Measurements from ENCODE around the gene CYB5R4.

Gene CYB5R4, protein sequence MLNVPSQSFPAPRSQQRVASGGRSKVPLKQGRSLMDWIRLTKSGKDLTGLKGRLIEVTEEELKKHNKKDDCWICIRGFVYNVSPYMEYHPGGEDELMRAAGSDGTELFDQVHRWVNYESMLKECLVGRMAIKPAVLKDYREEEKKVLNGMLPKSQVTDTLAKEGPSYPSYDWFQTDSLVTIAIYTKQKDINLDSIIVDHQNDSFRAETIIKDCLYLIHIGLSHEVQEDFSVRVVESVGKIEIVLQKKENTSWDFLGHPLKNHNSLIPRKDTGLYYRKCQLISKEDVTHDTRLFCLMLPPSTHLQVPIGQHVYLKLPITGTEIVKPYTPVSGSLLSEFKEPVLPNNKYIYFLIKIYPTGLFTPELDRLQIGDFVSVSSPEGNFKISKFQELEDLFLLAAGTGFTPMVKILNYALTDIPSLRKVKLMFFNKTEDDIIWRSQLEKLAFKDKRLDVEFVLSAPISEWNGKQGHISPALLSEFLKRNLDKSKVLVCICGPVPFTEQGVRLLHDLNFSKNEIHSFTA

DNA sequence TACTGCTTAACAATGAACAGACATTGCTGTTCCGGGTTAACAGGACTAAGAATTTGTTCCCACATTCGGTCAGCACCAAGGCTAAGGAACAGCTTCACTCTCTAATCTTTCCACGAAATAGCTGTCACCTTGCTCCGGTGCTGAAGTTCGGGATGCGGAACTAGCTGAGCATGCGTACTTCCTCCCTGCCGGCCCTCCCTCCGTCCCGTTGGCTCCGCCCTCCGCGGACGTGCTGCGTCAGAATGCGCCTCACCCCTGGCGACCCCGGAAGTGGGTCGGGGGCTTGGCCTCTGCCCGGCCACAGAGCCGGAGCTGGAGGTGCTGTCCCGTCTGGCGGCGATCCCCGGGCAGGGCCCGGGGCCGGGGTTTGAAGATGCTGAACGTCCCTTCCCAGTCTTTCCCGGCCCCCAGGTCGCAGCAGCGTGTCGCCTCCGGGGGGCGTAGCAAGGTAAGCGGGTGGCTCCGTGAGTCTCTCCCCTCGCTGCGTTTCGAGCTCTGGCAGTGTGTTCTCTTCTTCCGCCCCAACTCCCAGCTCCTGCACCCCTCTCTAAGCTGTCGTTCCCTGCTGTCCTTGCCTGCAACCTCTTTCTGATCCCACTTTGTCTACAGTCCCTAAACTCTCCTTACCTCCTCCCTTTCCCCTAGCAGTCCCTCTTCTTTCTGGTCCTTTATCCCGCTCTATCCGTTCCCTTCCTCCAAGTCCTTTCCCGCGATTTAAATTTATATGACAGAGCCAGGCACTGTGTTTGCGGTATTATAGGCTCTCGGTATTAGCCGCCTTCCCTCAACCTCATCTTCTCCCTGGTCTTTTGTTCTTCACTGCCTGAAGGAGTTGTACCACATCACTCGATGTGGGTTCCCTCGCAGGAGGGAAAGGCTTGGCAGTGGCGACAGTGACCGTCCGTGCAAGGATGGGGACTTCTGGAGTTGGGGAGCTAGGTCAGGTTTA, at the start of gene CYB5R4:
Gene CYB5R4 (plus strand): TSS at position 280 of the 949 bp plus-strand sequence. CDS start 94 bp downstream, at position 374.
- DNase-seq (ENCODE audit: low read depth): peak; percentile 96

GRCh38 chr6:83812595-83812994, 46.9 kb upstream of the CYB5R4 start:
- DNase-seq (ENCODE audit: low read depth): no peak

GRCh38 chr6:83815631-83816272, 43.7 kb upstream of the CYB5R4 start:
- DNase-seq (ENCODE audit: low read depth): peak; percentile 65

GRCh38 chr6:83822629-83823169, 36.8 kb upstream of the CYB5R4 start:
- DNase-seq (ENCODE audit: low read depth): no peak

GRCh38 chr6:83824388-83824801, 35.1 kb upstream of the CYB5R4 start:
- DNase-seq (ENCODE audit: low read depth): peak; percentile 15

DNA sequence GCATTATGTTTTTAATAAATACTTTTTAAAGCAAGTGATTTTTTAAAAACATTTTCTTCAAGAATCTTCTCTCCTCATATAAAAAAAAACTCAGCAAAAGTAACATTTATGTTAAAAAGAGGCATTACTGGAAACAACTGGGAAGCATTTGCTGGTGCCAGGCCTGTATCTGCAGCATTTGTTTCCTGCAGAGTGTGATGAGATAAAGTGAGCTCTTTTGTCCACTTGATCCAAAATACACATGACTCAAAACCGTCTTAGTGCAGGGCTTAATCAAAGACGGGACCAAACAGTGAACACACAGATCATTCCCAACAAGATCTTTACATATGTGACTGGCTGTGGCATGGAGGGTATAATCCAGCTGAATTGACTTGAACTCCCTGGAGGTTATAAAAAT, 34.7 kb upstream of the CYB5R4 start:
- no peak for DNase-seq (ENCODE audit: low read depth)

DNA sequence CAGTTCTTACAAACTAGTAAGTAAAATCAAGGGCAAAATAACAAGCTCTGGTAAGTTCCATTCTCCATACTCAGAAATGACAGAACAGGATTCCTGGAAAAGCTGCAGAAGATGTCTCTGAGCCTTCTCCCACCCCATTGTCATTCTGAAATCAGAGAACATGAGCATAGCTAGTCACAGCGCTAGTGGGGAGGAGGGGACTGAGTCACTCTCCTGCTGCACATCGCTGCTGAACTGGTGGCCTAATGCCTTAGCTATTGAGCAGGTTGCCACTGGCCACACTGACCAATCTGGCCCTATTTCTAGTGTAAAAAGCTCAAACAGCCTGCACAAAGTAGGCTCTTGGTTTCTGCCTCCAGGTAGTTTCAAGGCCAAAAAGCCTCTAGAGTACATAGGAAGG, 32.4 kb upstream of the CYB5R4 start:
- DNase-seq (ENCODE audit: low read depth): no peak

DNA sequence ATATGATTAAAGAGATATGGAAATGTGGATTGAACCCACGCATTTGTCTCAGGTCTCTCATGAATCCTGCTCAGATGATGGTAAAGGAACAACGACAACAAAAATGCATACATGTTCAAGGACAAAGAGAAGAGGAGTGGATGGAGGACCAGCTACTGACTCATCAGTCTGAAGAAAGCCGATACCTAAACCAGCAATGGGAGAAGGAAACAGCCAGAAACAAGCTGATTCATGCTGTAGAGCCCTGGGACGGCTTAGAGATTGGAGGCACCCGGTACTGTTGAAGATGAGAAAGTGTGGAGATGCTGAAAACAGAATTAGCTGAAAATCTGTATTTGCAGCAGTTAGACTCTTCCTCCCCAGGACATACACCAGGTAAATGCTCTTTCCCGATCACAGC, 20.8 kb upstream of the CYB5R4 start:
- DNase-seq (ENCODE audit: low read depth): peak; percentile 43

DNA sequence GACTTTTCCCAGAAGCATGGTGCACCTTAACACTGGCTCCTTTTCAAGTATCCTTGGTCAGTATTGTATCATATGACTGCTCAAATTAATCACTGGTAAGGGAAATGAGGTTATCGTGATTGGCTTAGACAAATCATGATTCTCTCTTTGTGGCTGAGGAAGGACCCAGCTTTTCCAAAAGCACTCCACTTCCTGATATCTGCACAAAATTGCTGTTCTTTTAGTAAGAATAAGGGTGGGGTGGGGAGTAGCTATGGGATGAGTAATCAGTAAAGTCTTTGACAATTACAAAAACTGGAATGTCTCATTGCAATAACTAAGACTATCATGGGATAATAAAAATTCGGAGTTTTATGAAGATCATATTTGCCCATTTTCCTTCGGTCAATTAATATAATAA, 15.3 kb upstream of the CYB5R4 start:
- DNase-seq (ENCODE audit: low read depth): no peak

DNA sequence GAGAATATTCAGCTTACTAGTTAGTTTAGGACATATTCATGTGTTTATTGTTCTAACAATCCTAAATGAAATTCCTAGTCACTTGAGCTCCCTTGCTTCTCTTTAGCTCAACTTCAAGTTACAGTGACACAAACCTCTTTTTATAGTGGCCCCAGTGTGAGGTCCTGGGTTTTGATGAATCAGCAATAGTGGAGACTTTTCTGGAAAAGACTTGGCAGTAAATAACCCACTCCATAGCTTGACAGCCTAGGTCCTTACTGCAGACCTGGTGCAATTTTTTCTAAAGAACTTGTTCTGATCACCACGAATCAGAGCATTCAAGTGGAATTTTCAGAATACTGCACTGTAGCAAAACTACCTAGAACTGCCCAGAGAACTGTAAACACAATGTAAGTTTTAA, 13.2 kb upstream of the CYB5R4 start:
- no peak for DNase-seq (ENCODE audit: low read depth)

DNA sequence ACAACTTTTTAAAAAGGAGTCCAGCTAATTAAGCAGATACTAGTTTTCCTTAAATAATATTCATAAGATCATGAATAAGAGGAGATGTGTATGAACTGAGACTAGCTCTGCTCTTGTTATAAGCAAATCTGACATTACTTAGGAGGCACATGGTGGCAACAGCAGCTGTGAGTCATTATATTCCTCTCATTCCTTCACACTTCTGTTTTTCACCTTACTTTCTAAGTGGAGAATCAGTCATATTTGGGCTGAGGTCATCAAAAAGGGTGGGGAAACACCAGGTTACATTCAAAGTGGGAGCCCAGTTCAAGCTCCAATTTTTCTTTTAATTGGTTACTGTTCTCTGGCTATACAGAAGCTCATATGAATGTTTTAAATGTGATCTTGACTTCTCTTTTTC, 12.3 kb upstream of the CYB5R4 start:
- DNase-seq (ENCODE audit: low read depth): no peak

DNA sequence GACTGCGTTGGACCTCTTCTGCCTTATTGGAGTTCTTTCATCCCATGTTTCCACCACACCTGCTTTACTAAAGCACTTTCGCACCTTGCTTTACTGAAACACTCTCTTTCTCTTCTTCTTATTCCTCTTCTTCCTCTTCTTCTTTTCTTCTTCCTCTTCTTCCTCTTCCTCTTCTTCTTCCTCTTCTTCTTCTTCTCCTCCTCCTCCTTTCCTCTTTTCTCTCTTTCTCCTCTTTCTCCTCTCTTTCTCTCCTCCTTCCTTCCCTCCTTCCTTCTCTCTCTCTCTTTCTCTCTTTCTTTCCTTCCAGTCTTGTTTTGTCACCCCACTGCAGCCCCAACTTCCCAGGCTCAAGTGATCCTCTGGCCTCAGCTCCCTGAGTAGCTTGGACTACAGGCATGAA, 10.4 kb upstream of the CYB5R4 start:
- no peak for DNase-seq (ENCODE audit: low read depth)

- no peak for DNase-seq (ENCODE audit: low read depth)
These were observed 9.9 kb upstream of the CYB5R4 start for GRCh38 chr6:83849610-83850009.

- no peak for DNase-seq (ENCODE audit: low read depth)
These were observed 6.8 kb upstream of the CYB5R4 start for GRCh38 chr6:83852528-83853177.

DNA sequence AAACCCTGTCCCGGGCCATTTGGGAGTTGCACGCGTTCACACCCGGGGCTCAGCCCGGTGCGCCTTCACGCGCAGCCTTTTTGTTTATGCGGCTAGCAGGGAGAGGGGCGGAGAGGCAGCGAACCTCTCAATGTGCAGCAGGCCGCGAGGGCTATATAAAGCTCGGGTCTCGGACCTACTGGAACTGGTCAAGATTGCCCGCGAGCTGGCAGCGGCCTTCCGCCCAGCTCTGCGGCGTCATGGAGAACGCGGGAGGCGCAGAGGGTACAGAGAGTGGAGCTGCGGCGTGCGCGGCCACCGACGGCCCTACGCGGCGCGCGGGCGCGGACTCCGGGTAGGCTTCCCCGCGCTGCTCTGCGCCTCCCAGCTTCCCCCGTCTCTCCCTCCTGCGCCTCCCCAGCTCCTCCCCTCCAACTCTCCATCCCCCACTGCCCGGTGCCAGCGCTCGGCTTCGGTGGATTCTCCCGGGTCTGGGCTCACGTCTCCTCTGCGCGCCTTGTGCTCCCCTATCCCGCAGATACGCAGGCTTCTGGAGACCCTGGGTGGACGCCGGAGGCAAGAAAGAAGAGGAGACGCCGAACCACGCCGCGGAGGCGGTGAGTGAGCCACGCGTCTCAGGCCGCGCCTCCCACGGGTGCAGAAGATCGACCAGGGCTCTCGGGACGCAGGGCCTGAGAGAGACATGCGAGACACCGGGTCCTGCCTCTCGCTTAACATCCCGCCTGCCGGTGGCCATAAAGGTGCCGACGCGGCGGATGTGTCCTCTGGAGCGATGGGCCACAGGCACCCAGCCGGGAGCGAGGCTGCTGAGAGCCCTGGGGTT, 6.1 kb upstream of the CYB5R4 start, which contains the start of gene RIPPLY2:
Gene RIPPLY2 (plus strand): TSS at position 183 of the 823 bp plus-strand sequence. CDS start 57 bp downstream, at position 240.
- DNase-seq (ENCODE audit: low read depth): peak; percentile 65

DNA sequence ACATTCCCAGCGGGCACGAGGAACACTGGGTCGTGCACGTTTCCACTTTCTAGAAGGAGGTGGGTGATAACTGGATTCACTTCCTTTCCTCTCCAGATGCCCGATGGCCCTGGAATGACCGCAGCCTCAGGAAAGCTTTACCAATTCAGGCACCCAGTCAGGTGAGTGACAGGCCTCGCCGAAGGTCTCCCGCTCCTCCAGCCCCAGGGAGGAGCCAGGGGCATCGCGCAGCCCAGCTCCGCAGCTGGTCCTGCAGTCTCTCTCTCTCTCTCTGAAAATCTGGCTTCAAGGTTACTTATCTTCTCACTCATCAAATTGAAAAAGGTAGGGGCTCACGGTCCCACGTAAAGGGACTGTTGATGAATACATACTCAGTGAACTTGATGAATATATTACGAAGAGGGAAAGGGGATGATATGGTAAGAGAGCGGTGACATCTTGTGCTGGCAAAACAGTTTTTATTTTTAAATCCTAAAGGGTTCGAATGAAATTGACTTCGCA, 5.4 kb upstream of the CYB5R4 start:
- DNase-seq (ENCODE audit: low read depth): peak; percentile 6

GRCh38 chr6:83854766-83855165, 4.7 kb upstream of the CYB5R4 start:
- DNase-seq (ENCODE audit: low read depth): no peak

DNA sequence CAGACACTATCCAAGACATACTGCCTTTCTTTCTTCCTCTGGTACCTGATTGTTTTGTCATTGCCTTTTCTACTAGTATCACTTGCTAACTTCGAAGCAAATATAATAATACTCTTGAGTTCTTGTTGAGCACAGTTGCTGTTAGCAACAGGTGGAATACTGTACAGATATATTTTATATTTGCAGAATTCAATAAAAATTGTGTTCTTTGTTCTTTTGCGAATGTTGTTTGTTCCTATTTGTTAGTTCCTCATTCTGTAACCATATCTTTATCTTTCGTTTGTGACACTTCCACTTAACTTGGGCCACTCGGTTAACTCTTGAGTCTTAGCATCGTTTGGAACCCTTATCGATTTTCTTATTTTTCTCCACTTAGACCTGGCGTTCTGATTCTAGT, 868 bp downstream of the CYB5R4 start:
- DNase-seq (ENCODE audit: low read depth): no peak

DNA sequence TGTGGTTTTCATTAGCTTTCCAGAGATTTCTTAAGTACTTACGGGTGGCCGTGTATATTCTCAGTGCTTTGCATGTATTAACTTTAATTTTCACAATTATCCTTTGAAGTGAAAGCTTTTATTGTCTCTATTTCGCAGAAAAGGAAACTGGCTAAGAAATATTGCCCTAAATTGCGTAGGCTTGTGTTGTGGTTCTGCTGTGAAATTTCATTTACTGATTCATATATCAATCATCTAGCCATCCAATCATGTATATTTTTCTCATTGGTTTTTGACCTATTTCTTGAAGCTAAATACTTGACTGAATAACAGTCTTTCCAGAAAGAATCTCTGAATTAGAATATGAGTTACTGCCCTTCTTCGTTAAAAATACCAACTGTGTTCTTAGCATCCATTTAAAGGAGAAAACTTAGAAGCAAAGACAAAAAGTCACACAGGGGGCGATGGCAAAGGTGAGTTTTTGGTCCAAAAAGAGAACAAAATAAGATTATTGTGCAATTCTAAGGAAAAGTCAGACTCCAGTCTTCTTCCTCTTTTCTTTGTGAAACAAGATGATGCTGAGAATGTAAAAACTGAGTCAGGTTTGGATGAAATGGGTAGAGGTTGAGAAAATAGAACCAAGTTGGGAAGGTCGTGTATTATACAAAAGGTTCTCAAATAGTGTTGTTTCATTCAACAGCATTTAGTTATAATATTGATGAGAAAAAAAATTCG, 1.4 kb downstream of the CYB5R4 start:
- no peak for DNase-seq (ENCODE audit: low read depth)

Data from iris pigment epithelial cell (primary cell).